Upper lobe of left lung (tissue), 4 donors: ENCODE results near the gene NTPCR.

Experiments used
- POLR2A ChIP-seq, 4 donors: fragments of 450-650 bp; IDR thresholded peaks; one replicate each; pipeline ENCODE4 v1.5.1; 2016 to 2017; ENCODE audit warnings: antibody characterized with exemption in 4 of 4, mild to moderate bottlenecking in 2 of 4
- TF ChIP-seq, protein P1 (sequence below), 6 experiments: fragments of 450-650 bp in 4 of 6; fragments of 200-600 bp in 2 of 6; sonication (generic) in 2 of 6; IDR thresholded peaks; one replicate each; pipeline ENCODE4 v1.5.1; 2016 to 2019; ENCODE audit warnings: antibody characterized with exemption in 6 of 6

DNA sequence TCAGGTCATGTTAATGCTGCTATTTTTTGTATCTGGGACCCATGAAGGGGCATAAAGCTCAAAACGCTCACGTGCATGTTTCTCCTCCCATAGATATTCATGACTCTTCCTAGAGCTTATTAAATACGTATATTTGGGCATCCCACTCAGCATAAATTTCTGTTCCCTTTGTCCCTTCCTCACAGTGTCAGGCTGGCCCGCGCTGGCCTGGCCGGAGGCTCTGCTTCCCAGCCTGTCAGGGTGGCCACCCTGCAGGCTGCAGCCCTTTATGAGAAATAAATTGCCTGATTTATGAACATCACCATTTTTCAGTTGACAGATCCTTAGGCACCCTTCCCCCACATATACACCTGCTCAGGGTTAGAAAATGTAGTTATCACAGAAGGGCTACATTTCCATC lies 44.0 kb upstream of the NTPCR start:
- TF ChIP-seq, protein P1, sequence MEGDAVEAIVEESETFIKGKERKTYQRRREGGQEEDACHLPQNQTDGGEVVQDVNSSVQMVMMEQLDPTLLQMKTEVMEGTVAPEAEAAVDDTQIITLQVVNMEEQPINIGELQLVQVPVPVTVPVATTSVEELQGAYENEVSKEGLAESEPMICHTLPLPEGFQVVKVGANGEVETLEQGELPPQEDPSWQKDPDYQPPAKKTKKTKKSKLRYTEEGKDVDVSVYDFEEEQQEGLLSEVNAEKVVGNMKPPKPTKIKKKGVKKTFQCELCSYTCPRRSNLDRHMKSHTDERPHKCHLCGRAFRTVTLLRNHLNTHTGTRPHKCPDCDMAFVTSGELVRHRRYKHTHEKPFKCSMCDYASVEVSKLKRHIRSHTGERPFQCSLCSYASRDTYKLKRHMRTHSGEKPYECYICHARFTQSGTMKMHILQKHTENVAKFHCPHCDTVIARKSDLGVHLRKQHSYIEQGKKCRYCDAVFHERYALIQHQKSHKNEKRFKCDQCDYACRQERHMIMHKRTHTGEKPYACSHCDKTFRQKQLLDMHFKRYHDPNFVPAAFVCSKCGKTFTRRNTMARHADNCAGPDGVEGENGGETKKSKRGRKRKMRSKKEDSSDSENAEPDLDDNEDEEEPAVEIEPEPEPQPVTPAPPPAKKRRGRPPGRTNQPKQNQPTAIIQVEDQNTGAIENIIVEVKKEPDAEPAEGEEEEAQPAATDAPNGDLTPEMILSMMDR (IDR thresholded peaks at IDR 0.05): no peak
- no peak for TF ChIP-seq POLR2A (IDR thresholded peaks at IDR 0.05)
